Measurements from ENCODE around the gene VPS52.

Gene VPS52, protein sequence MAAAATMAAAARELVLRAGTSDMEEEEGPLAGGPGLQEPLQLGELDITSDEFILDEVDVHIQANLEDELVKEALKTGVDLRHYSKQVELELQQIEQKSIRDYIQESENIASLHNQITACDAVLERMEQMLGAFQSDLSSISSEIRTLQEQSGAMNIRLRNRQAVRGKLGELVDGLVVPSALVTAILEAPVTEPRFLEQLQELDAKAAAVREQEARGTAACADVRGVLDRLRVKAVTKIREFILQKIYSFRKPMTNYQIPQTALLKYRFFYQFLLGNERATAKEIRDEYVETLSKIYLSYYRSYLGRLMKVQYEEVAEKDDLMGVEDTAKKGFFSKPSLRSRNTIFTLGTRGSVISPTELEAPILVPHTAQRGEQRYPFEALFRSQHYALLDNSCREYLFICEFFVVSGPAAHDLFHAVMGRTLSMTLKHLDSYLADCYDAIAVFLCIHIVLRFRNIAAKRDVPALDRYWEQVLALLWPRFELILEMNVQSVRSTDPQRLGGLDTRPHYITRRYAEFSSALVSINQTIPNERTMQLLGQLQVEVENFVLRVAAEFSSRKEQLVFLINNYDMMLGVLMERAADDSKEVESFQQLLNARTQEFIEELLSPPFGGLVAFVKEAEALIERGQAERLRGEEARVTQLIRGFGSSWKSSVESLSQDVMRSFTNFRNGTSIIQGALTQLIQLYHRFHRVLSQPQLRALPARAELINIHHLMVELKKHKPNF

DNA sequence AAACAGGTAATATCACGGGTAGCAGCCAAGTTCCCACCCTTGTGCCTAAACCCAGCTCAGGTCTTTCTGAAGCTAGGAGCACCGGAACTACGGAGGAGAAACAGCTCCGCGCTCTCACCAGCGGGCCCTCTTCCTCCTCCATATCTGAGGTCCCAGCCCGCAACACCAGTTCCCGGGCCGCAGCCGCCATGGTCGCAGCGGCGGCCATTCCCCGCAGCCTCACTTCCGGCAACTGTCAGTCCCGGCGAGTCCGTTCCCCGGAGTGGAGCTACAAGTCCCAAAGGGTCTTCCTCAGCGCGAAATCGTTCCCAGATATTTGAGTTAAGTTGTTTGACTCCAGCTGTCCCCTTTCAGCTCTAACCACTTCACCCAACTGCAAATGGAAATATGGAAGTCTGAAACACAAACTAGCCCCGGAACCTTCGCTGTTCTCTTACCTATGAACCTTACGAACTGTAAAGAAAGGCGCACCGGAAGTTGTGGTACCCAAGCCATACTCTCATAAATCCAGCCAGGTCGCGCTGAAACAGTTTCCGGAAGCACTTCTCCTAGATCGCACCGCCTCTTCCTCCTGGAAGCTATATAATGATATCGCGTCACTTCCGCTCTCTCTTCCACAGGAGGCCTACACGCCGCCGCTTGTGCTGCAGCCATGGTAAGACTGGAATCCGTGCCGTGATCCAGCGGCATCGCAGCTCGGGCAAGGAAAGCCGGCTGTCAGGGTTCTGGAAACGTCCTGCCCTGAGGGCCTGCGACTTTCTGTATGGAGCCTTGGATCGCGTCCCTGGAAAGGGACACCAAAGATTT is at the start of gene VPS52, which contains the start of gene RPS18:
TSS of gene VPS52 (minus strand) at position 409 of the 807 bp plus-strand sequence. CDS start at position 208, 201 bp downstream.
TSS of gene RPS18 (plus strand) at position 608 of the 807 bp plus-strand sequence. CDS start at position 653, 45 bp downstream.
- DNase-seq: peak; percentile 99

DNA sequence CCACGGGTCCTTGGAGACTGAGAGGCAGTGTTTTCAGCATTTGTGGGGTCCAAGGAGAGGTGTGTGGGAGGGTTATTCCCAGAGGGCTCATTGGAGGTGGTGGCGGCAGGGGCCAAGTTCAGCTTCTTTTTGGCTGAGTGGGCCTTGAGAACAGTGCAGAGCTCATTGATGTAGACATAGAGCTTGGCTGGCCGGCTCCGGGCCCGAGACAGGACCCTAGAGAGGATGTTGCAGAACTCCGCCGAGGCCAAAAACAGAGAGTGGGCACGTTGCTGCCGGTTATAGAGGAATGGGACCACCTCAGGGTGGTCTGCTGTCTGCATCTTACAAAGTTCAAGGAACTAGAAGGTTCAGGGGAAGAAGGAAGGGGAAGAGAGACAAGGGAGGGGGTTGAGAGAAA is 49.6 kb upstream of the VPS52 start:
- DNase-seq: no peak

DNA sequence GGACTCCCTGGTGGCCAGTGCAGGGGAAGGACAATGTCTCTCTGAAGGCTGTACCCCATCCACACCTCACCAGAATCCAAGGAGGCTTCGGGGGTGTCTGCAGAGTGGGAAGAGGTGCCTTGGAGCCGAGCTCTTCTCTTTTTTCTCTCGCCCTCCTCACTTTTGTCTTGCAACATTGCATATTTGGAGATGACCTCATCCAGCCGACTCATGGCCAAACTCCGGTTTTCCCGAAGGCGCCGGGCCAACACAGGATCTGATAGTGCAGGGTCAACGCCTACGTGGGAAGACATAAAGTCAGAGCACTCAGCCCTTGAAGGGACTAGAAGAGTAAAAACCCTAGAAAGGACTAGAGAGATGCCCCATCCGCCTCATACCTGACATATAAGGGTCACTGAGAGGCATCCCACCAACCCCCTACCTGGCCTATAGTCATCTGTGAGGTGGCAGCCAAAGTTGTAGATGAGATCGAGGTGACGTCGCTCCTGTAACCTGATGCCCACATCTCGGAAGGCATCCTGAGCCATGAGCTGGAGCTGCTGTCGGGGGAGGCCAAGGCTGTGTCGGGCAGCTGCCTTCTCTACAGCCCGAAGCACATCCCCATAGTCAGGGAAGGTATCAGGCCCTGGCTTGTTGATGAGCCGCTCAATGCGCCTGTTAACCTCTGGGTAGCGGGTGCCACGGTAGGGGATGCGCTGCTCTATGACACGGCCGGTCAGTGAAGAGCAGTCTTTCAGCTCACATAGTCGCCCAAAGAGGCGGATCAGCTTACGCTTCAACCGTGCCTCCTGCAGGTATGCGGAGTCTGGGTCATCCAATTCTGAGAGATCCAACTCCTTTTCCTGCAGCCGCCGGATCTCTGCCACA is 48.9 kb upstream of the VPS52 start:
- no peak for DNase-seq

DNA sequence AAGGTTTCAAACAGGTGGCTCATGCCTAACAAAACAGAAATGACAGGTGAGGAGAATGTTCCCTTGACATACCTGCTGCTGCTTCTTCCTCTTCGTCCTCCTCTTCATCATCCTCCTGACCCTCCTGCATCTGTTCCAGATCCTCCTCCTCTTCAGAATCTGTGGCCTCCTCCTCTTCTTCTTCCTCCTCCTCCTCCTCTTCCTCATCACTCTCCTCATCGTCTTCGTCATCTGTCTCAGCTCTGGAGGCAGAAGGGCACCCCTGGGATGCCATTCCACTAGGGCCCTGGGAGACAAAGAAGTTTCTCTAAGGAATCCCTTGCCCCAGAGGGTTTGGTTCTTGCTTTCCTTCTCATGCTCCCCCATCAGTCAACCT is 48.3 kb upstream of the VPS52 start:
- DNase-seq: no peak

DNA sequence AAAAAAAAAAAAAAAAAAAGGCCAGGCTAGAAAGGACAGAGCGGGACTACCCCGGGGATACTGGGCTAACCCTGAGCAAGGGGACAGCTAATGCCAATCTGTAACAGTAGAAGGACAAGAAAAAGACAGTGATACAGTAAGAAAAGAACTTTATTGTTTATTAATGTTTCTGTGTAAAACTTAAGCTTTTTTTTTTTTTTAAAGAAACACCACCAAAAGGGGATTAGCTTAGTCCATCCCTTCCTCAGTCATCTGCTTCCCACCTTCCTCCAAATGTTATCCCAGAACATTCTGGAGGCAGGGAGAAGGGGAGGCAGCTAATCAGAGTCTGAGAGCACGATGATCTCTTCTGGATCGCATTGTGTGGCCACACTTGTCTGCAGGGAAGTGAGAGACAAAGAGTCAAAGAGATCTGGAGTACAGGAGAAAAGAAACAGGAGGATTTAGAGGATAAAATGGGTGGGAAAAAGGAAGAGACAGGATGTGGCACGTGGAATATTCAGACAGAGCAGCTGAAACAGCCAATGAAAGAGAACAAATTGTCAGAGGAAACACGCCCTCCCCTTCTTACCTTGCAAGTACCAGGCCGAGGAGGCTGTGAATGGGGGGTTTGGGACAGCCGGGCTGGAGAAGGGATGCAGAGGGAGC is 46.9 kb upstream of the VPS52 start:
- DNase-seq: no peak

DNA sequence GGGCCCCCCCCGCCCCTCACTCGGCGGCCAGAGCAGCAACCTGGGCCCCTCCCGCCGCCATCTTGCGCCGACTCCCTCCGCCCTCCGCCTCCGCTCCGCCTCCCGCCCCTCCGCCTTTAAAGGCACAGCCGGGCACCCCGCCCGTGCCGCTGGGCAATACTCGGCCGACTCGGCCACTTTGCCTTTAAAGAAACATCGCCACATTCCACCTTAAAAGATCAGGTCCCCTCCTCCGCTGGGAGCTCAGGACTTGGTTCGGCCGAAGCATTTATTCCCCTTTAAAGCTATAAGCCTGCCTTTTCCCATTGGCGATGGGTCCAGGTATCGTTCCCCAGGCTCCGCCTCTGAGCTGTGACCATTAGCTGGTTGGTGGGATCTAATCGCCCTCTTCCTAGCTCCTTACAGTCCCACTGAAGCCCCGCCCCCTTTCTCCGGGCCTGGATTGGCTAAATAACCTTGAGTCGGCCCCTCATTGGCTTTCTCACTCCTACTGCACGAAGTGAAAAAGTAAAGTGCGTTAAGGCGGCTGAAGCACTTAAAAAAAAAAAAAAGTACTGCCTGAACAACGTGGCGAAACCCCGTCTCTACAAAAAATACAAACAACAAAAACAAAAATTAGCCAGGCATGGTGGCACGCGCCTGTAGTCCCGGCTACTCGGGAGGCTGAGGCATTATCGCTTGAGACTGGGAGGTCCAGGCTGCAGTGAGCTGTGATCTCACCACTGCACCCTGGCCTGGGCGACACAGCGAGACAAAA is 46.2 kb upstream of the VPS52 start, which contains the start of gene ZBTB22:
TSS of gene ZBTB22 (minus strand) at position 76 of the 757 bp plus-strand sequence. CDS start 828 bp downstream, outside the sequence.
- DNase-seq: peak; percentile 99

DNA sequence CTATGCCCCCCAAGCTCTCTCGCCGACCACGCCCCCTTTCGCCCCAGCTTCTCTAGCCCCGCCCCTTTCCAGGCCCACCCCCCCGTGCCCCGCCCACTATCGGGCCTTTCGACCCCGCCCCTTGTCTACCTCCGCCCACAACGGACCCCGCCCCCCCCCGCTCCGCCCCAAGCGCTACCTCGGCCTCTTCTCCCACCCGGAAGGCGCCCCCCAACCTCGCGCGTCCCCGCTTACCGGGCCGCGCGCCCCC is 45.7 kb upstream of the VPS52 start:
- no peak for DNase-seq

DNA sequence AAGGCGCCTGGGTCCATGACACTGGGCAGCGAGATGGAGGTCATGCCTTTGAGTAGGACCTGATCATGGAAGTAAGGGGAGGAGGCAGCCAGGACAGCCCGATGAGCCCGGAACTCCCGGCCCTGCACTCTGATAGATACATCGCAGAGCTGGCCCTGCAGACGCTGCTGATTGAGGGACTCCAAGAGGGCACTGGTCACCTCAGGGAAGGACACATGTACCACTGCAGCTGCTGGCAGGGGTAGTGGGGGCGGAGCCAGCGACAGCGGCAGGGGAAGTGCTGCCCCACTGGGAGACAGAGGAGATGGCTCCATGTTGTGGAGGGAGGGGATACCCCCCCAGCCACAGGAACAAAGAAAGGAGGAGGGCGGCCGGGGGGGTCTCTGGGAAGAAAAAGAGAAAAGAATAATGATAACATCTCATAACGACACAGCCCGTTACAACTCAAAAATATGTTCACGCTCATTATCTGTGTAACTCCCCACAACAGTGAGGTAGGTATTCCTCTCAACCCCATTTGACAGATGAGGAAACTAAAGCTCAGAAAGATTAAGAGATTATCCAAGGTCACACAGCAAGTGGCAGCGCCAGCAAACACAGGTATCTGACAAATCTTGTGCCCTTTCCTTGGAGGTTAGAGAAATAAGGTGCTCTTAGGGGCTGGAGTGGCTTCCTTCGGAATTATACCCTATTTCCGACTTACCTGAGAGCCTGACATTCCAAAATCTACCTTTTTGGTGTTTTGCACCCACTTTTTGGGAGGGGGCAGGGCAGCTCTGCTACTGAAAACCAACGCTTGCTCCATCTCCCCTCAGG is 45.1 kb upstream of the VPS52 start:
- DNase-seq: no peak

DNA sequence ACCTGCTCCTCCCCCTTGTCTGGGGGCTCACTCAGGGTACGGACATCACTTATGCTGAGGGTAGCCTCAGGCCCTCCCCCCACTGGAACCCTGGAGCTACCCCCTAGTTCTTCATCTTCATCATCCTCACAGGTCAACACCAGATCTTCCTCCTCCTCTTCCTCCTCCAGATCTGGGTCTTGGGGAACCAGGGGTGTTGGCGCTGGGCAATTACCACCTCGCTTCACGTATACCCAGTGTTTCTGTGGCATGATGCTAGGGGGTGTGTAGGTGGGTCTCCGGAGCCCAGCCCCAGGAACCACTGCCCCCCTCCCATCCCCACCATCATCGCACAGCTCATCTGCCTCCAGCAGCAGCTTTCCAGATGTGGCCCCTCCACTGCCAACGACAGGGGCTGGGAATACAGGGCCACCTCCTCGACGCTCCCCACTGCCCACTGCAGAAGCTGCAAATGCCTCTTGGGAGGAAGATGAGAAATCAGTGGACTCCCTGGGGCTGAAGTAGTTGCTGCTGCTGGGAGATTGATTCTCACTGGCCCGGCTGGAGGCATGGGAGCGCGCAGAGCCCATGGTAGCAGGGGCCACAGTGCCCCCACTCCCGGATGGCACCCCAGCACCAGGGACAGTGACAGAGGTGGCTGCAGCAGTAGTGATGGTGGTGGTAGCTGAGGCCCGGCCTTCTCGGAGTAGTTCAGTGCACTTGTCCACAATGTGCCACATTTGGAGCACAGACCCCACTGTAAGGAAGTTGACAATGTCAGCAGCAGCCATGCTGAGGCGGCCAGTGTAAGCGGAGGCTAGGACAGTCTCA is 44.3 kb upstream of the VPS52 start:
- no peak for DNase-seq

DNA sequence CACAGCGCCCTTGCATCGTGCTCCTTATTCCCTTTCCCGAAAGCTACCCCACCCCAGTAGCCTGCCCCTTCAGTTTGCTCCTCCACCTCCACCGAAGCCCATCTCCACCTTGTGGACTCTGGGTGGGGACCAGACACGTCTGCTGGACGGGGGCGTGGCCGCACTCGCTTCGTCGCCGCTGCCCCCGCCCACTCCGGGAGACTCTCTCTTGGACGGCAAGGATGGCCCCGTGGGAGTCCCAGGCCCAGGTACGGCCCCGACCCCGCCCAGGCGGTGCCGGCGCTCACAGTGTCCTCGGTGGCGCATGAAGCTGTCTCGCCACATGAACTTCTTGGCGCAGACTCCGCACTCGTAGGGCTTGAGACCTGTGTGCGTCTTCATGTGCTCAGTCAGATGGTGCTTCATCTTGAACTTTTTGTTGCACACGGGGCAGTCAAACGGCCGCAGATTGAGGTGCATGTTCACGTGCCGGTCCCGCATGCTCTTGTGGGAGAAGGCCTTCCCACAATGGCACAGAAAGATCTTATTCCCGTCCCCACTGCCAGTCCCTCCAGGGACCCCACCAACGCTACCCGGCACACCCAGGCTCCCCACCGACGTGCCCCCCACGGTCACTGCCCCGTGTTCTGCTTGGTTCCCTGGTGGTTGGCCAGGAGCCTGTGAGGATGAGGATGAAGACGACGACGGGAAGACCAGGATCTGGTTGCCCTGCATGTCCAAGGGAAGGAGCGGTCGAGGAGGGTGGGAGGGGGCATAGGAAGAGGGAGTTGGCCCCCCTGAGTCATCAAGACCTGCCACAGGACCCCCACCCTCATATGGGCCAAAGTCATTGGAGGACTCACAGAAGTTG is 43.5 kb upstream of the VPS52 start:
- peak; percentile 35 for DNase-seq

DNA sequence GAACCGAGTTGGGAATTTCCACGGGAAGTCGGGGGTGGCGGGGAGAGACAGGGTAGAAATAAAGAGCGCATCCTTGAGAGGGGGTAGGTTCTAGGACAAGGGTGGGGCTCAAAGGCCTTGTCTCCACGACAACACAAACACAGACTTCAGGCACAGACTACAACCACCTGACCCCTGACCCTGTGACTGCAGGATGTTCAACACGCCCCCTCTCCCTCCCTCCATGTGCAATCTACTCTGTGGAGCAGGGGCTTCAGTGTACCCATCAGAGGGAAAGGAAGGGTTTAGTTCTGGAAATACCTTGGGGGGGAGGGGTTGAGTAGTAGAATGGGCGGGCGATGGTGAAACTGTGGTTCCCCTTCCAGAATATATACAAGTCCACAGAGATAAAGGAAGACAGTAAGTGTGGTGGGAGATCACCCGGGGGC is 42.9 kb upstream of the VPS52 start:
- DNase-seq: peak; percentile 82

DNA sequence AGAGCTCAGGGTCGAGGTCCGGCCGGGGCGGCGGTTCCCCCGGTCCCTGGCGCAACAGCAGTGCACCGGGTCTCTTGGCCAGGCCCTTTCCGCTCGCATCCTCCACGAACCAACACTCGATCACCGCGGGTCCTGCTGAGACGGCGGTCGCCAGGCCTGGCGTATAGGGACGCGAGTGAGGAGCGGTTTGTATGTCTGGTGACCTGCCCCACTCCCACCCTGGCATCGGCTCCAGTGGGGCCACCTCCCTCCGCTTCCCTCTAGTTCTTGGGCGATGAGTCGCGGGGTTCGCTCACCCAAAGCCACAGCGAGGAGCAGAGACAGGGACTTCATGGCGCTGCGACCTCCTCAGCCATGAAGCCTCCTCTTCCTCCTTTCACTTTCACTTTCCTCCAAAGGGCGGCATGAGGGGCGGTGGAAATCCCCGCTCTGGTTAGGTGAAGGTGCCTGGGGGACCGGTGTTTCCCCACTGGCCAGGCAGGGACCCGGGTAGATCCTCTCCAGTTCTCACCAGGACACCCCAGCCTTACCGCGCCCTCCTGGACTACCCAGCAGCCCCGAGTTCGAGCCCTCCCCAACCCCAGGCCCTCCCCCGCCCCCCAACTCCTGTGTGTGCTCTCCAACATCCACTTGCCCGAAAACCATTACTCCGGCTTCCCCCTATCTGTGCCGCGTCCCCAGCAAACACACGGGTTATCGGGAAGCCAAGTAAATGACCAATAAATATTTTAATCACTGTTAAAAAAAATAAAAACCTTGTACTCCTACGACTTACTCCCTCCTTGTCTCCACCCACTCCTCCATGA is 42.2 kb upstream of the VPS52 start, which contains the start of gene TAPBP:
TSS of gene TAPBP (minus strand) at position 370 of the 806 bp plus-strand sequence. CDS start at position 333, 37 bp downstream.
- DNase-seq: peak; percentile 75

DNA sequence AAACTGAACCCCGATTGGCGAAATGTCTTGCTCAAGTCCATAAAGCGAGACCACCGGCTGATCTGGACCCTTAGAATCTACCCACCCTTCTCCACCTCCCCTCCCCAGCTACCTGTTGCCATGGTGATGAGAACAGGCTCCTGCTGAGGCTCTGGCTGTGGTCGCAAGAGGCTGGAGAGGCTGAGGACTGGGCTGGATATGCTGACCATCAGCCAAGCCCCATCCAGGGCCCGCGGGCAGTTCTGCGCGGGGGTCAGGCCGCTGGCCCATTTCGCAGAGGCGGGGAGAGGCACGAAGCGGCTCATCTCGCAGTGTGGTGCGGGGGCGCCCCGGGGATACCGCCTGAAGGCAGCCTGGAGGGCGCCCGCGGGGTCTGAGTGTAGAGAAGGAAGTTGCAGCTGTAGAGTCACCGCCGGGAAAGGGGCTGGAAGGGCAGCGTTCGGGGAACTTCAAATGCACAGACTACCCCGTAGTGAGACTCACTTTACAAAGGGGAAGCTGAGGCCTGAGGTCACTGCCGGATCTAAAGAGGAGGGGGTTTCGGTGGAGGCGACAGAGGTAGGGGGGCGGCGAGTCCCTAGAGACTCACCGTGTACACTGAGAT is 41.5 kb upstream of the VPS52 start:
- DNase-seq: peak; percentile 82

DNA sequence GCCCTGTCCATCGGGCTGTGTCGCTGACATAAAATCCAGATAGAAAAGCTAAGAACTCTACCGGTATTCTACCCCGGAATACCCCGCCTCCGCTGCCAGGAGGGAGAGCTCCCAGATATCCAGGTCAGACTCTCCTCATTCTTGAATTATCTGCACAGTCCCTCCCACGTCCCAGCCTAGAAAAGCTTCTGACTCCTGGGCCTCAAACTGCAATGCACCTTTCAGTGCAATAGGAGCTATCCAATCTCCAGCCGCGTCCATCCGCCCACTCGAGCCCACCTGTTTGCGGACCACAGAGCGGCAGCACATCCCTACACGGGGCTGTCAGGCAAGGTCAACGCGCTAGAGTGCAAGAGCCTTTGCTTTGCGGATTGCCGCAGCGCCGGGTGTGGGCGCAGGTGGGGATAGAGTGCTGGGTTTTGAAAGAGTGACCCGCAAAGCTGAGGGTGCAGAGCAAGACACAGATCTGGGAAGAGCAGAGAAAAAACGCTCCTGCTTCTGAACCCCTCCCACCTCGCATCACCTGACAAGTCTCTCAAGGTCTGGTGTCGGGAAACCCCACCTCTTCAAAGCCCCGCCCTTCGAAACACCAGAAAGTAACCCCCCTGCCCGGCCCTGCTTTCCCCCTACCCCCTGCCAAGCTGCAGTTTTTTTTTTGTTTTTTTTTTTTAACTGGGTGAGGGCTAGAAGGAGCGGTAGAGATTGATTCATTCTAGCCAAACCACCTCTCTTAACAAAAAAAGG is 40.9 kb upstream of the VPS52 start:
- DNase-seq: peak; percentile 92

DNA sequence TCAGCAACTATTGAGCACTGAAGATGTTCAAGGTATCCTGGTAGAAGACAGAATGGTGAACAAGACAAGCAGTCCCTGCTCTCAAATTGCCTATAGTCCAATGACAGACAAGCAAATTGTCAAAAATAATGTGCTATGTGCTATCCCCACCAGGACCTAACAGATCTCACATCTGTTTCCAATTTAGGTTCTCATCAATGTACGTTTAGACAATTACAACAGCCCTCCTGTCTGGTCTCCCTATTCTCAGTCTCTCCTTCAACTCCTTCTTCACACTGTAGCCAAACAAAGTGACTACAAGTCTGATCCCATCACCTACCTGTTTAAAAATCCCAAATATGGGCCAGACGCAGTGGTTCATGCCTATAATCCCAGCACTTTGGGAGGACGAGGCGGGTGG is 34.7 kb upstream of the VPS52 start:
- no peak for DNase-seq

DNA sequence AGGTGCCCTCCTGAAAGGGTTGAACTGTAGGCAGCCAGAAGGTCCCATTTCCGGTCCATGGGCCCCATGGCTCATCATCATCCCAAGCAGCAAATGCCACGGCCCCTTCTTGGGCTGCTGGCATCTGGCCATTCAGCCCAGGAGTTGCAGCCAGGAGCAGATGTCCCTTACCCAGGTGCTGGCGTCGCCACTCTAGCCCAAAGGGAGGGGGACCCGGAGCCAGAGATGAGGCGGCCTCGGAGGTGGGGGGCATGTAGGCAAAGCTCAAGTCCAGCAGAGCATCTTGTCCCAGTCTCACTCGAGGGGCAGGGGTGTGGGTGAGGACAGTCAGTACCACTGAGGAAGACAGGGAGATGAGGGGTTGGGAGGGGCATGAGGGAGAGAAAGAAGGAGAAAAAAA is 33.4 kb upstream of the VPS52 start:
- DNase-seq: no peak
